GM23338 (cell line): ENCODE data around the gene ERN1. TPM values are rescaled to one million over a fixed set of nuclear protein-coding genes. Genes with fewer than 3 reads are reported as not detected.

Experiments used
- ATAC-seq: fragments of 200-7000 bp; cut with Tn5 transposase; 3 replicates; pipeline ENCODE4 v1.9.1; 2020
- DNase-seq: peaks from one replicate; pipeline ENCODE4 v3.0.0-alpha.2; 2015; ENCODE audit warnings: low spot score
- H2AFZ ChIP-seq: fragments of 200-600 bp; sonication (generic); 2 replicates; pipeline ENCODE4 v1.8.0; 2016; ENCODE audit warnings: antibody characterized with exemption, mild to moderate bottlenecking, moderate library complexity
- H3F3A ChIP-seq: fragments of 200-600 bp; sonication (generic); replicated peaks from 2 replicates; pipeline ENCODE4 v1.8.0; 2017; ENCODE audit warnings: antibody characterized with exemption, mixed run types, low read depth
- H3K27ac ChIP-seq: fragments of 200-600 bp; sonication (generic); 2 replicates; pipeline ENCODE4 v1.6.1; 2016; ENCODE audit warnings: low read depth
- H3K27me3 ChIP-seq: fragments of 200-600 bp; sonication (generic); 2 replicates; pipeline ENCODE4 v1.8.0; 2016; ENCODE audit warnings: mild to moderate bottlenecking, mixed run types, moderate library complexity; ENCODE audit not compliant: insufficient read depth
- H3K36me3 ChIP-seq: fragments of 200-600 bp; sonication (generic); 2 replicates; pipeline ENCODE4 v1.8.0; 2016; ENCODE audit warnings: mild to moderate bottlenecking; ENCODE audit not compliant: insufficient read depth
- H3K4me1 ChIP-seq: fragments of 200-600 bp; sonication (generic); 2 replicates; pipeline ENCODE4 v1.8.0; 2016; ENCODE audit warnings: mild to moderate bottlenecking, moderate library complexity; ENCODE audit not compliant: insufficient read depth
- H3K4me2 ChIP-seq: fragments of 200-600 bp; sonication (generic); 2 replicates; pipeline ENCODE4 v1.7.1; 2017; ENCODE audit warnings: mixed run types
- H3K4me3 ChIP-seq: fragments of 200-600 bp; sonication (generic); 2 replicates; pipeline ENCODE4 v1.6.1; 2016; ENCODE audit warnings: mixed run types
- H3K79me2 ChIP-seq: fragments of 200-600 bp; sonication (generic); replicated peaks from 2 replicates; pipeline ENCODE4 v1.8.0; 2017; ENCODE audit warnings: mild to moderate bottlenecking; ENCODE audit not compliant: insufficient read depth
- H3K9me2 ChIP-seq: fragments of 200-600 bp; sonication (generic); 2 replicates; pipeline ENCODE4 v1.8.0; 2017; ENCODE audit not compliant: insufficient read depth
- H4K20me1 ChIP-seq: fragments of 200-600 bp; sonication (generic); replicated peaks from 2 replicates; pipeline ENCODE4 v1.8.0; 2017; ENCODE audit warnings: mild to moderate bottlenecking; ENCODE audit not compliant: insufficient read depth
- H3K27ac Mint-ChIP-seq: 2 replicates; pipeline ENCODE4 v1.8.0; 2020; ENCODE audit warnings: inconsistent platforms, mild to moderate bottlenecking, moderate library complexity, mixed read lengths
- H3K27me3 Mint-ChIP-seq: 3 replicates; pipeline ENCODE4 v1.8.0; 2022; ENCODE audit warnings: low read depth, mild to moderate bottlenecking, moderate library complexity, mixed read lengths, inconsistent platforms; ENCODE audit not compliant: insufficient read depth, poor library complexity
- H3K36me3 Mint-ChIP-seq: 3 replicates; pipeline ENCODE4 v1.8.0; 2021; ENCODE audit warnings: low read depth, mild to moderate bottlenecking, inconsistent platforms, moderate library complexity, mixed read lengths
- H3K4me1 Mint-ChIP-seq: 3 replicates; pipeline ENCODE4 v1.8.0; 2020; ENCODE audit warnings: mild to moderate bottlenecking, inconsistent platforms, mixed read lengths
- H3K4me3 Mint-ChIP-seq: 3 replicates; pipeline ENCODE4 v1.8.0; 2021; ENCODE audit warnings: moderate library complexity, mild to moderate bottlenecking, inconsistent platforms, mixed read lengths
- H3K9me3 Mint-ChIP-seq: 3 replicates; pipeline ENCODE4 v1.8.0; 2020; ENCODE audit warnings: moderate library complexity, mild to moderate bottlenecking, inconsistent platforms, mixed read lengths
- CREB1 ChIP-seq: fragments of 250-450 bp; sonication (Bioruptor Pico); IDR thresholded peaks from 2 replicates; pipeline ENCODE4 v1.5.0; 2020; ENCODE audit warnings: low read depth, mild to moderate bottlenecking, moderate library complexity
- REST ChIP-seq: IDR thresholded peaks from one replicate; pipeline ENCODE4 v1.6.1; 2018; ENCODE audit warnings: antibody characterized with exemption; ENCODE audit not compliant: unreplicated experiment
- ZNF331 ChIP-seq: fragments of 250-450 bp; sonication (Bioruptor Pico); IDR thresholded peaks from 2 replicates; pipeline ENCODE4 v1.5.0; 2020; ENCODE audit warnings: low read depth, mild to moderate bottlenecking, moderate library complexity
- polyA plus RNA-seq: library from polyadenylated mRNA; unstranded; fragments of >200 nt; fragmentation: Nextera tagmentation; extraction: Ambion mirVana; gene quantifications from 2 replicates; pipeline ENCODE4 v1.2.1, GENCODE V29; 2016
- total RNA-seq: library from RNA; depleted of rRNA; stranded (reverse); fragments of >200 nt; shearing (Covaris generic); gene quantifications from 2 replicates; pipeline ENCODE4 v1.2.3, GENCODE V29; 2014
- TF ChIP-seq, protein P1 (sequence below): fragments of 250-450 bp; sonication (Bioruptor Pico); IDR thresholded peaks from 2 replicates; pipeline ENCODE4 v1.5.0; 2020; ENCODE audit warnings: mild to moderate bottlenecking, moderate library complexity

The ERN1 gene
- total and polyA plus RNA-seq, 2 experiments from 2014 or later: 5.9 to 7.5 TPM

- H3F3A ChIP-seq: no peaks in the 10 kb centered on the region
- Mint-ChIP-seq H3K4me1 (peaks cover 19% of the 10 kb centered on the region), H3K27me3 (peaks cover 8% of the 10 kb centered on the region), H3K36me3 (peaks cover 5% of the 10 kb centered on the region; the same call in 2 of the 3 replicates), H3K9me3 (no peaks in the 10 kb centered on the region; the same call in 2 of the 3 replicates), H3K27ac (peak overlapping the region; percentile 30; the same call in 1 of the 2 replicates), H3K4me3 (no peak overlapping the region)
- no peak for ATAC-seq
- H3K4me1 ChIP-seq: peaks cover 13% of the 10 kb centered on the region
- H4K20me1 ChIP-seq: no peaks in the 10 kb centered on the region
- no peak overlapping the region for H3K4me3 ChIP-seq
- H2AFZ ChIP-seq: no peak overlapping the region
- DNase-seq: no peak
- H3K36me3 ChIP-seq: no peaks in the 10 kb centered on the region
- H3K4me2 ChIP-seq: no peak overlapping the region
- no peak overlapping the region for H3K27ac ChIP-seq
- no peaks in the 10 kb centered on the region for H3K79me2 ChIP-seq
- TF ChIP-seq, protein P1, sequence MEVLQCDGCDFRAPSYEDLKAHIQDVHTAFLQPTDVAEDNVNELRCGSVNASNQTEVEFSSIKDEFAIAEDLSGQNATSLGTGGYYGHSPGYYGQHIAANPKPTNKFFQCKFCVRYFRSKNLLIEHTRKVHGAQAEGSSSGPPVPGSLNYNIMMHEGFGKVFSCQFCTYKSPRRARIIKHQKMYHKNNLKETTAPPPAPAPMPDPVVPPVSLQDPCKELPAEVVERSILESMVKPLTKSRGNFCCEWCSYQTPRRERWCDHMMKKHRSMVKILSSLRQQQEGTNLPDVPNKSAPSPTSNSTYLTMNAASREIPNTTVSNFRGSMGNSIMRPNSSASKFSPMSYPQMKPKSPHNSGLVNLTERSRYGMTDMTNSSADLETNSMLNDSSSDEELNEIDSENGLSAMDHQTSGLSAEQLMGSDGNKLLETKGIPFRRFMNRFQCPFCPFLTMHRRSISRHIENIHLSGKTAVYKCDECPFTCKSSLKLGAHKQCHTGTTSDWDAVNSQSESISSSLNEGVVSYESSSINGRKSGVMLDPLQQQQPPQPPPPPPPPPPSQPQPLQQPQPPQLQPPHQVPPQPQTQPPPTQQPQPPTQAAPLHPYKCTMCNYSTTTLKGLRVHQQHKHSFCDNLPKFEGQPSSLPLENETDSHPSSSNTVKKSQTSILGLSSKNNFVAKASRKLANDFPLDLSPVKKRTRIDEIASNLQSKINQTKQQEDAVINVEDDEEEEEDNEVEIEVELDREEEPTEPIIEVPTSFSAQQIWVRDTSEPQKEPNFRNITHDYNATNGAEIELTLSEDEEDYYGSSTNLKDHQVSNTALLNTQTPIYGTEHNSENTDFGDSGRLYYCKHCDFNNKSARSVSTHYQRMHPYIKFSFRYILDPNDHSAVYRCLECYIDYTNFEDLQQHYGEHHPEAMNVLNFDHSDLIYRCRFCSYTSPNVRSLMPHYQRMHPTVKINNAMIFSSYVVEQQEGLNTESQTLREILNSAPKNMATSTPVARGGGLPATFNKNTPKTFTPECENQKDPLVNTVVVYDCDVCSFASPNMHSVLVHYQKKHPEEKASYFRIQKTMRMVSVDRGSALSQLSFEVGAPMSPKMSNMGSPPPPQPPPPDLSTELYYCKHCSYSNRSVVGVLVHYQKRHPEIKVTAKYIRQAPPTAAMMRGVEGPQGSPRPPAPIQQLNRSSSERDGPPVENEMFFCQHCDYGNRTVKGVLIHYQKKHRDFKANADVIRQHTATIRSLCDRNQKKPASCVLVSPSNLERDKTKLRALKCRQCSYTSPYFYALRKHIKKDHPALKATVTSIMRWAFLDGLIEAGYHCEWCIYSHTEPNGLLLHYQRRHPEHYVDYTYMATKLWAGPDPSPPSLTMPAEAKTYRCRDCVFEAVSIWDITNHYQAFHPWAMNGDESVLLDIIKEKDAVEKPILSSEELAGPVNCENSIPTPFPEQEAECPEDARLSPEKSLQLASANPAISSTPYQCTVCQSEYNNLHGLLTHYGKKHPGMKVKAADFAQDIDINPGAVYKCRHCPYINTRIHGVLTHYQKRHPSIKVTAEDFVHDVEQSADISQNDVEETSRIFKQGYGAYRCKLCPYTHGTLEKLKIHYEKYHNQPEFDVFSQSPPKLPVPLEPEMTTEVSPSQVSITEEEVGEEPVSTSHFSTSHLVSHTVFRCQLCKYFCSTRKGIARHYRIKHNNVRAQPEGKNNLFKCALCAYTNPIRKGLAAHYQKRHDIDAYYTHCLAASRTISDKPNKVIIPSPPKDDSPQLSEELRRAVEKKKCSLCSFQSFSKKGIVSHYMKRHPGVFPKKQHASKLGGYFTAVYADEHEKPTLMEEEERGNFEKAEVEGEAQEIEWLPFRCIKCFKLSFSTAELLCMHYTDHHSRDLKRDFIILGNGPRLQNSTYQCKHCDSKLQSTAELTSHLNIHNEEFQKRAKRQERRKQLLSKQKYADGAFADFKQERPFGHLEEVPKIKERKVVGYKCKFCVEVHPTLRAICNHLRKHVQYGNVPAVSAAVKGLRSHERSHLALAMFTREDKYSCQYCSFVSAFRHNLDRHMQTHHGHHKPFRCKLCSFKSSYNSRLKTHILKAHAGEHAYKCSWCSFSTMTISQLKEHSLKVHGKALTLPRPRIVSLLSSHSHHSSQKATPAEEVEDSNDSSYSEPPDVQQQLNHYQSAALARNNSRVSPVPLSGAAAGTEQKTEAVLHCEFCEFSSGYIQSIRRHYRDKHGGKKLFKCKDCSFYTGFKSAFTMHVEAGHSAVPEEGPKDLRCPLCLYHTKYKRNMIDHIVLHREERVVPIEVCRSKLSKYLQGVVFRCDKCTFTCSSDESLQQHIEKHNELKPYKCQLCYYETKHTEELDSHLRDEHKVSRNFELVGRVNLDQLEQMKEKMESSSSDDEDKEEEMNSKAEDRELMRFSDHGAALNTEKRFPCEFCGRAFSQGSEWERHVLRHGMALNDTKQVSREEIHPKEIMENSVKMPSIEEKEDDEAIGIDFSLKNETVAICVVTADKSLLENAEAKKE (CRISPR knock-in tag): no peak
- no peak for TF ChIP-seq REST
- TF ChIP-seq ZNF331 (CRISPR knock-in tag): no peak
- no peak for TF ChIP-seq CREB1 (CRISPR knock-in tag)
- H3K27me3 ChIP-seq: no peaks in the 10 kb centered on the region
- H3K9me2 ChIP-seq: 0 out of 2 replicates have a peak, but pooled peaks cover 5% of the 10 kb centered on the region
These were observed 72.2 kb downstream of the ERN1 start for GRCh38 chr17:64057701-64058263.
